K562 (cell line): ENCODE data around the gene AFG1L. TPM values are rescaled to one million over a fixed set of nuclear protein-coding genes. Genes with fewer than 3 reads are reported as not detected.
A peak's percentile ranks its signal among the peaks of the same experiment; 100 is the strongest.

ENCODE experiments used
- ERF ChIP-seq: fragments of 450-650 bp; formaldehyde crosslinking; IDR thresholded peaks from 2 replicates; pipeline ENCODE4 v1.4.0; 2020; ENCODE audit warnings: mild to moderate bottlenecking, mixed read lengths
- HNRNPH1 ChIP-seq: fragments of 200-400 bp; formaldehyde crosslinking; optimal IDR thresholded peaks from 2 replicates; pipeline ENCODE3; 2017; ENCODE audit warnings: low read depth, mild to moderate bottlenecking, low read length, moderate library complexity
- IFI16 ChIP-seq: fragments of 250-450 bp; sonication (Bioruptor Pico); IDR thresholded peaks from 2 replicates; pipeline ENCODE4 v2.1.2; 2022; ENCODE audit warnings: mild to moderate bottlenecking, inconsistent platforms
- KDM5B ChIP-seq: fragments of 200-600 bp; sonication (generic); IDR thresholded peaks from 2 replicates; pipeline ENCODE4 v1.6.1; 2012; ENCODE audit warnings: low read depth, mild to moderate bottlenecking, moderate library complexity, low read length, control low read depth, inconsistent platforms; ENCODE audit not compliant: insufficient replicate concordance
- KLF10 ChIP-seq: fragments of 250-450 bp; sonication (Bioruptor Pico); IDR thresholded peaks from 2 replicates; pipeline ENCODE4 v1.6.1; 2021; ENCODE audit warnings: matching md5 sums
- MED1 ChIP-seq: sonication (generic); formaldehyde crosslinking; IDR thresholded peaks from 2 replicates; pipeline ENCODE4 v1.8.1; 2023; ENCODE audit warnings: missing genetic modification reagents, borderline replicate concordance
- NCOA6 ChIP-seq: fragments of 450-650 bp; IDR thresholded peaks from 2 replicates; pipeline ENCODE4 v1.6.1; 2017; ENCODE audit warnings: mild to moderate bottlenecking
- NFXL1 ChIP-seq: fragments of 450-650 bp; formaldehyde crosslinking; IDR thresholded peaks from 2 replicates; pipeline ENCODE4 v1.4.0; 2021; ENCODE audit warnings: mild to moderate bottlenecking
- PCBP1 ChIP-seq: fragments of 200-400 bp; formaldehyde crosslinking; IDR thresholded peaks from 2 replicates; pipeline ENCODE4 v1.6.1; 2018; ENCODE audit warnings: mild to moderate bottlenecking, low read depth, low read length; ENCODE audit not compliant: poor library complexity, severe bottlenecking
- RBM14 ChIP-seq: fragments of 200-400 bp; formaldehyde crosslinking; IDR thresholded peaks from 2 replicates; pipeline ENCODE4 v1.6.1; 2018; ENCODE audit warnings: low read depth, mild to moderate bottlenecking, low read length, moderate library complexity, borderline replicate concordance; ENCODE audit not compliant: insufficient read depth
- RUNX1 ChIP-seq: sonication (generic); IDR thresholded peaks from 2 replicates; pipeline ENCODE4 v1.6.1; 2016; ENCODE audit warnings: antibody characterized with exemption, low read depth
- SMC3 ChIP-seq: conservative IDR thresholded peaks from 2 replicates; pipeline ENCODE4 v1.6.1; 2011; ENCODE audit warnings: low read depth, low read length, improper control_type of control experiment; ENCODE audit not compliant: insufficient read depth
- ZKSCAN8 ChIP-seq: fragments of 200-800 bp; sonication (Bioruptor generic); IDR thresholded peaks from 2 replicates; pipeline ENCODE4 v1.6.1; 2016; ENCODE audit warnings: missing genetic modification characterization, missing compliant biosample characterization
- ZNF146 ChIP-seq: IDR thresholded peaks from one replicate; pipeline ENCODE4 v1.6.1; 2018; ENCODE audit warnings: missing compliant biosample characterization; ENCODE audit not compliant: unreplicated experiment
- polyA plus RNA-seq, 8 experiments: library from polyadenylated mRNA; depleted of rRNA in 4 of 8; stranded (reverse) in 5 of 8; unstranded in 3 of 8; fragments of >200 nt; fragmentation: Nextera tagmentation in 2 of 8; fragmentation: Illumina TruSeq in 1 of 8; extraction: Ambion mirVana in 2 of 8; extraction: Trizol in 1 of 8; gene quantifications; 2 replicates each; pipeline versions ENCODE4 v1.2.1 to v1.2.3, GENCODE V29; 2011 to 2014; ENCODE audit warnings: inconsistent platforms in 1 of 8, missing spikeins in 1 of 8
- total RNA-seq, 7 experiments: library from RNA; depleted of rRNA in 6 of 7; stranded (reverse); fragments of >200 nt in 6 of 7; fragmentation: Illumina TruSeq in 2 of 7; extraction: Trizol in 2 of 7; gene quantifications; 2 replicates each; pipeline versions ENCODE4 v1.2.1 to v1.2.3, GENCODE V29; 2011 to 2021; ENCODE audit warnings: low replicate concordance in 1 of 7
- TF ChIP-seq, protein P1 (sequence below): fragments of 250-450 bp; sonication (Bioruptor Pico); IDR thresholded peaks from 2 replicates; pipeline ENCODE4 v1.5.0; 2021; ENCODE audit warnings: mild to moderate bottlenecking, borderline replicate concordance
- TF ChIP-seq, protein P2 (sequence below): fragments of 250-450 bp; sonication (Bioruptor Pico); IDR thresholded peaks from 2 replicates; pipeline ENCODE4 v1.4.0; 2020; ENCODE audit warnings: borderline replicate concordance
- TF ChIP-seq, protein P3 (sequence below): sonication (generic); formaldehyde crosslinking; IDR thresholded peaks from 2 replicates; pipeline ENCODE4 v1.8.0; 2022; ENCODE audit warnings: mild to moderate bottlenecking, missing genetic modification reagents
- TF ChIP-seq, protein P4 (sequence below): sonication (generic); IDR thresholded peaks from 2 replicates; pipeline ENCODE4 v1.6.1; 2016
- TF ChIP-seq, protein P5 (sequence below): fragments of 450-650 bp; formaldehyde crosslinking; IDR thresholded peaks from 2 replicates; pipeline ENCODE4 v1.4.0; 2020; ENCODE audit warnings: mild to moderate bottlenecking, mixed read lengths

AFG1L gene
- total and polyA plus RNA-seq, 9 of the 15 experiments (the other 6 are each of a cell fraction or from before 2014, with no cell fraction given): 2.2 to 15.5 (median 5.8) TPM

DNA sequence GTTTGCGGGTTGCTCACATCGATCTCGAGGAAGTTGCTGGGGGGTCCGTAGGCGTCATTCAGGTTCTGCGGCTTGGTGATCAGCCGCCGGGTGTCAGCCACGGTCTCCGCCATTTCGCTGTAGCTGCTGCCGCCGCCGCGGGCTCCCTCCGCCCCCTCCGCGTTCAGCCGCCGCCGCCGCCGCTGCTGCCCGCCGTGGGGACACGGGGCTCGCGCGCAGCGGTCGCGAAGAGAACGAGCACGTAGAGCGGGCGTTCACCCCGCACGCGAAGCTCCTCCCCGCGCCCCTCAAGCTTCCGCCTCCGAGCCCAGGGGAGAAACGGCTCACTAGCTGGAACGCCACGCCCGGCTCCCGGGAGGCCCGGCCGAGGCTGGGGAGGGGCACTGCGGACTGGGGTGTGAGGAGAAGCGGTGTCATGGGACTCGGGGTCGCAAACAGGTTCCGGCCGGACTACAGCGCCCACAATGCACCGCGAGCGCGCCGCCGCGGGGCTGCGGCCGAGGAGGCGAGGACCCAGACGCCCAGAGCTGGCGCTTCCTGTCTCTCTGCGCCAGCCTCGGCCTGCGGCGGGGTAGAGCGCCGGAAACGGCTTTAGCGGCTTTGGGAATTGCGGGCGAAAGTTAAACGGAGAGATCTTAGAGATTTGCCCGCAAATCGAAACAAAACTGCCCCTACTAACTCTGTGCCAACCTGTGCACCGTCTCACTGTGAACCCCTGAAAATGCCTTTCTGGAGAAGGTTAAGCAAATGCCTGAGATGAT is 33.9 kb upstream of the AFG1L start, which contains the start of gene SNX3 (continued):
- no peak for TF ChIP-seq NCOA6
- peak; percentile 81 for TF ChIP-seq KDM5B
- no peak for TF ChIP-seq KLF10 (CRISPR knock-in tag)
- no peak for TF ChIP-seq RBM14
- TF ChIP-seq RUNX1: no peak
- no peak for TF ChIP-seq ZNF146 (CRISPR knock-in tag)
- TF ChIP-seq, protein P1, sequence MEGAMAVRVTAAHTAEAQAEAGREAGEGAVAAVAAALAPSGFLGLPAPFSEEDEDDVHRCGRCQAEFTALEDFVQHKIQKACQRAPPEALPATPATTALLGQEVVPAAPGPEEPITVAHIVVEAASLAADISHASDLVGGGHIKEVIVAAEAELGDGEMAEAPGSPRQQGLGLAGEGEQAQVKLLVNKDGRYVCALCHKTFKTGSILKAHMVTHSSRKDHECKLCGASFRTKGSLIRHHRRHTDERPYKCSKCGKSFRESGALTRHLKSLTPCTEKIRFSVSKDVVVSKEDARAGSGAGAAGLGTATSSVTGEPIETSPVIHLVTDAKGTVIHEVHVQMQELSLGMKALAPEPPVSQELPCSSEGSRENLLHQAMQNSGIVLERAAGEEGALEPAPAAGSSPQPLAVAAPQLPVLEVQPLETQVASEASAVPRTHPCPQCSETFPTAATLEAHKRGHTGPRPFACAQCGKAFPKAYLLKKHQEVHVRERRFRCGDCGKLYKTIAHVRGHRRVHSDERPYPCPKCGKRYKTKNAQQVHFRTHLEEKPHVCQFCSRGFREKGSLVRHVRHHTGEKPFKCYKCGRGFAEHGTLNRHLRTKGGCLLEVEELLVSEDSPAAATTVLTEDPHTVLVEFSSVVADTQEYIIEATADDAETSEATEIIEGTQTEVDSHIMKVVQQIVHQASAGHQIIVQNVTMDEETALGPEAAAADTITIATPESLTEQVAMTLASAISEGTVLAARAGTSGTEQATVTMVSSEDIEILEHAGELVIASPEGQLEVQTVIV (CRISPR knock-in tag): no peak
- no peak for TF ChIP-seq ZKSCAN8 (CRISPR knock-in tag)
- no peak for TF ChIP-seq IFI16 (CRISPR knock-in tag)
- TF ChIP-seq, protein P2, sequence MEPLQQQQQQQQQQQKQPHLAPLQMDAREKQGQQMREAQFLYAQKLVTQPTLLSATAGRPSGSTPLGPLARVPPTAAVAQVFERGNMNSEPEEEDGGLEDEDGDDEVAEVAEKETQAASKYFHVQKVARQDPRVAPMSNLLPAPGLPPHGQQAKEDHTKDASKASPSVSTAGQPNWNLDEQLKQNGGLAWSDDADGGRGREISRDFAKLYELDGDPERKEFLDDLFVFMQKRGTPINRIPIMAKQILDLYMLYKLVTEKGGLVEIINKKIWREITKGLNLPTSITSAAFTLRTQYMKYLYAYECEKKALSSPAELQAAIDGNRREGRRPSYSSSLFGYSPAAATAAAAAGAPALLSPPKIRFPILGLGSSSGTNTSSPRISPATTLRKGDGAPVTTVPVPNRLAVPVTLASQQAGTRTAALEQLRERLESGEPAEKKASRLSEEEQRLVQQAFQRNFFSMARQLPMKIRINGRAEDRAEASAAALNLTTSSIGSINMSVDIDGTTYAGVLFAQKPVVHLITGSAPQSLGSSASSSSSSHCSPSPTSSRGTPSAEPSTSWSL (CRISPR knock-in tag): no peak
- TF ChIP-seq HNRNPH1: no peak
- TF ChIP-seq, protein P3, sequence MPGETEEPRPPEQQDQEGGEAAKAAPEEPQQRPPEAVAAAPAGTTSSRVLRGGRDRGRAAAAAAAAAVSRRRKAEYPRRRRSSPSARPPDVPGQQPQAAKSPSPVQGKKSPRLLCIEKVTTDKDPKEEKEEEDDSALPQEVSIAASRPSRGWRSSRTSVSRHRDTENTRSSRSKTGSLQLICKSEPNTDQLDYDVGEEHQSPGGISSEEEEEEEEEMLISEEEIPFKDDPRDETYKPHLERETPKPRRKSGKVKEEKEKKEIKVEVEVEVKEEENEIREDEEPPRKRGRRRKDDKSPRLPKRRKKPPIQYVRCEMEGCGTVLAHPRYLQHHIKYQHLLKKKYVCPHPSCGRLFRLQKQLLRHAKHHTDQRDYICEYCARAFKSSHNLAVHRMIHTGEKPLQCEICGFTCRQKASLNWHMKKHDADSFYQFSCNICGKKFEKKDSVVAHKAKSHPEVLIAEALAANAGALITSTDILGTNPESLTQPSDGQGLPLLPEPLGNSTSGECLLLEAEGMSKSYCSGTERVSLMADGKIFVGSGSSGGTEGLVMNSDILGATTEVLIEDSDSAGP (CRISPR knock-in tag): no peak; the same call in 1 of the 2 replicates
- no peak; the same call in 1 of the 2 replicates for TF ChIP-seq MED1 (CRISPR knock-in tag)
- TF ChIP-seq, protein P4, sequence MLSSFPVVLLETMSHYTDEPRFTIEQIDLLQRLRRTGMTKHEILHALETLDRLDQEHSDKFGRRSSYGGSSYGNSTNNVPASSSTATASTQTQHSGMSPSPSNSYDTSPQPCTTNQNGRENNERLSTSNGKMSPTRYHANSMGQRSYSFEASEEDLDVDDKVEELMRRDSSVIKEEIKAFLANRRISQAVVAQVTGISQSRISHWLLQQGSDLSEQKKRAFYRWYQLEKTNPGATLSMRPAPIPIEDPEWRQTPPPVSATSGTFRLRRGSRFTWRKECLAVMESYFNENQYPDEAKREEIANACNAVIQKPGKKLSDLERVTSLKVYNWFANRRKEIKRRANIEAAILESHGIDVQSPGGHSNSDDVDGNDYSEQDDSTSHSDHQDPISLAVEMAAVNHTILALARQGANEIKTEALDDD: 0 out of 2 replicates have a peak, but pooled peaks have one; percentile 16
- TF ChIP-seq NFXL1 (CRISPR knock-in tag): no peak
- TF ChIP-seq ERF (CRISPR knock-in tag): peak; percentile 79
- TF ChIP-seq SMC3: no peak; the same call in 1 of the 2 replicates
- TF ChIP-seq PCBP1: no peak
- TF ChIP-seq, protein P5, sequence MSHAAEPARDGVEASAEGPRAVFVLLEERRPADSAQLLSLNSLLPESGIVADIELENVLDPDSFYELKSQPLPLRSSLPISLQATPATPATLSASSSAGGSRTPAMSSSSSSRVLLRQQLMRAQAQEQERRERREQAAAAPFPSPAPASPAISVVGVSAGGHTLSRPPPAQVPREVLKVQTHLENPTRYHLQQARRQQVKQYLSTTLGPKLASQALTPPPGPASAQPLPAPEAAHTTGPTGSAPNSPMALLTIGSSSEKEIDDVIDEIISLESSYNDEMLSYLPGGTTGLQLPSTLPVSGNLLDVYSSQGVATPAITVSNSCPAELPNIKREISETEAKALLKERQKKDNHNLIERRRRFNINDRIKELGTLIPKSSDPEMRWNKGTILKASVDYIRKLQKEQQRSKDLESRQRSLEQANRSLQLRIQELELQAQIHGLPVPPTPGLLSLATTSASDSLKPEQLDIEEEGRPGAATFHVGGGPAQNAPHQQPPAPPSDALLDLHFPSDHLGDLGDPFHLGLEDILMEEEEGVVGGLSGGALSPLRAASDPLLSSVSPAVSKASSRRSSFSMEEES (CRISPR knock-in tag): peak; percentile 47; the same call in 1 of the 2 replicates
